NCI-H82 treated with DMSO at 0.1 percent for 48 hours (cell line): ENCODE measurements around the gene MRGPRE.

ENCODE experiments used
- DNase-seq: peaks from one replicate; lab custom pipeline; 2025; ENCODE audit not compliant: unreplicated experiment; lab: John Stamatoyannopoulos, UW

MRGPRE gene

GRCh38 chr11:3181725-3182461, 50.3 kb downstream of the MRGPRE start:
- DNase-seq, result no peak

GRCh38 chr11:3180869-3181268, 51.3 kb downstream of the MRGPRE start:
- DNase-seq, result no peak

GRCh38 chr11:3178349-3178748, 53.9 kb downstream of the MRGPRE start:
- no peak for DNase-seq

- DNase-seq, result no peak
These were observed 54.3 kb downstream of the MRGPRE start for GRCh38 chr11:3177931-3178330.
